CD4-positive, alpha-beta T cell (primary cell): ENCODE measurements around the gene CEP85. TPM values are rescaled to one million over a fixed set of nuclear protein-coding genes. Genes with fewer than 3 reads are reported as not detected.

Experiments
- ATAC-seq: fragments of 200-7000 bp; cut with Tn5 transposase; one replicate; pipeline ENCODE4 v1.10.0; 2022; ENCODE audit warnings: mild to moderate bottlenecking; ENCODE audit not compliant: poor library complexity
- CTCF ChIA-PET: fragments of 350-600 bp; sonication (Branson Sonifier 250); formaldehyde crosslinking; loops from one replicate; lab custom pipeline; 2021; ENCODE audit warnings: antibody characterized with exemption, inconsistent platforms; lab: Charles Lee
- POLR2A ChIA-PET: fragments of 350-600 bp; sonication (Branson Sonifier 250); formaldehyde crosslinking; loops from one replicate; lab custom pipeline; 2021; ENCODE audit warnings: antibody characterized with exemption, inconsistent platforms; lab: Charles Lee
- DNase-seq, 14 experiments: peaks; one replicate each; pipeline ENCODE4 v3.0.0-alpha.2; 2013 to 2020; ENCODE audit warnings: mixed read lengths in 2 of 14
- H3K27ac ChIP-seq, 2 donors: one replicate each; pipeline versions ENCODE4 v1.5.1 to v1.7.0; 2013; ENCODE audit warnings: low read length in 2 of 2, low read depth in 1 of 2, mild to moderate bottlenecking in 1 of 2
- H3K27me3 ChIP-seq, 2 experiments: 1 replicate in 1 of 2; 2 replicates in 1 of 2; pipeline versions ENCODE4 v1.6.1 to v1.7.0; 2013; ENCODE audit warnings: low read length in 2 of 2, control low read depth in 1 of 2, mild to moderate bottlenecking in 1 of 2, moderate library complexity in 1 of 2; ENCODE audit not compliant: insufficient read depth in 2 of 2, control insufficient read depth in 1 of 2
- H3K36me3 ChIP-seq: one replicate; pipeline ENCODE4 v1.6.1; 2013; ENCODE audit warnings: low read length, control low read depth; ENCODE audit not compliant: insufficient read depth
- H3K4me1 ChIP-seq: one replicate; pipeline ENCODE4 v1.6.1; 2013; ENCODE audit warnings: low read length, control low read depth; ENCODE audit not compliant: insufficient read depth
- H3K4me3 ChIP-seq: one replicate; pipeline ENCODE4 v1.5.1; 2013; ENCODE audit warnings: mild to moderate bottlenecking, low read length, moderate library complexity
- H3K9me3 ChIP-seq, 2 experiments: 1 replicate in 1 of 2; 2 replicates in 1 of 2; pipeline versions ENCODE4 v1.6.1 to v1.7.0; 2013; ENCODE audit warnings: low read length in 2 of 2, mild to moderate bottlenecking in 2 of 2, control low read depth in 1 of 2, moderate library complexity in 1 of 2; ENCODE audit not compliant: control insufficient read depth in 1 of 2, insufficient read depth in 1 of 2
- H3K27ac Mint-ChIP-seq: one replicate; pipeline ENCODE4 v1.8.0; 2020; ENCODE audit warnings: mixed read lengths
- H3K27me3 Mint-ChIP-seq: one replicate; pipeline ENCODE4 v1.8.0; 2021; ENCODE audit warnings: mixed read lengths
- H3K36me3 Mint-ChIP-seq: one replicate; pipeline ENCODE4 v1.8.0; 2021; ENCODE audit warnings: low read depth, mixed read lengths
- H3K4me1 Mint-ChIP-seq: one replicate; pipeline ENCODE4 v1.8.0; 2021; ENCODE audit warnings: low read depth, mixed read lengths
- H3K4me3 Mint-ChIP-seq: one replicate; pipeline ENCODE4 v1.8.0; 2020; ENCODE audit warnings: mild to moderate bottlenecking, mixed read lengths
- H3K9me3 Mint-ChIP-seq: one replicate; pipeline ENCODE4 v1.8.0; 2020; ENCODE audit warnings: mixed read lengths
- CTCF ChIP-seq: fragments of 200-600 bp; IDR thresholded peaks from one replicate; pipeline ENCODE4 v1.8.0; 2022; ENCODE audit warnings: antibody characterized with exemption, mild to moderate bottlenecking
- intact Hi-C, 2 experiments: fragments of 100-400 bp; cut with DNase I in 1 of 2; cut with micrococcal nuclease in 1 of 2; formaldehyde crosslinking; loops; one replicate each; pipeline versions ENCODE4 v1.15.1 to v1.9.0; 2023 to 2025; cut with DNase I, micrococcal nuclease
- polyA plus RNA-seq, 2 donors: library from polyadenylated mRNA; unstranded; fragments of 120-200 nt; gene quantifications; one replicate each; pipeline ENCODE4 v1.2.1, GENCODE V29; 2013
- total RNA-seq, 174 experiments: library from RNA in 2 of 174; stranded (reverse) in 2 of 174; gene quantifications; one replicate each; pipeline ENCODE4 v1.2.3 and lab custom pipeline; 2021 to 2026

CEP85 gene
- 1 to 10 TPM; 7.6 to 8.4 TPM for total RNA-seq
- polyA plus RNA-seq (2013, experiment 1 of 2): 14.5 TPM
- 15.8 TPM for polyA plus RNA-seq (2013, experiment 2 of 2)
- 20.9 to 89.8 (median 45.4) reads per million in 172 experiments for total RNA-seq (lab: John Stamatoyannopoulos, UW)

GRCh38 chr1:26233903-26234643, at the start of gene CEP85:
Gene CEP85 (plus strand): TSS chr1:26234200. CDS start chr1:26239784, 5,584 bp downstream.
- Mint-ChIP-seq H3K9me3 (no peaks in the 10 kb centered on the region), H3K27me3 (no peaks in the 10 kb centered on the region), H3K4me1 (peaks cover 39% of the 10 kb centered on the region), H3K36me3 (peaks cover 9% of the 10 kb centered on the region), H3K27ac (peak within 1 kb of the TSS; percentile 95), H3K4me3 (peak within 1 kb of the TSS; percentile 98)
- peaks cover 21% of the 10 kb centered on the region for H3K4me1 ChIP-seq
- ChIA-PET CTCF (interaction anchor here (0.6 to 3.7 kb wide), 51 partner anchors 9 to 414 kb away, joined by 3 to 50 read pairs (median 5); partner anchors contain the start of genes C1orf232, CATSPER4, CD52 and DHDDS), POLR2A (interaction anchor here (0.6 to 2.4 kb wide), 37 partner anchors 12 to 1002 kb away, joined by 3 to 36 read pairs (median 4); partner anchors contain the start of genes CD52, CNKSR1, DHDDS and HMGN2)
- H3K27ac ChIP-seq: peak within 1 kb of the TSS; percentile 83 to 88
- TF ChIP-seq CTCF: peak; percentile 85
- peak; percentile 97 to 100 (median 99) for DNase-seq
- ATAC-seq: peak; percentile 89
- H3K9me3 ChIP-seq: no peaks in the 10 kb centered on the region
- H3K27me3 ChIP-seq: no peaks in the 10 kb centered on the region
- H3K4me3 ChIP-seq: peak within 1 kb of the TSS; percentile 77
- intact Hi-C loops: loop anchor here (1.0 to 5.0 kb wide), 3 partner anchors 65 to 127 kb away; partner anchors contain the start of genes ZNF593 (in 2 of the 2) and C1orf232 (in 1 of the 2)
- no peaks in the 10 kb centered on the region for H3K36me3 ChIP-seq

GRCh38 chr1:26184883-26185282, 49.1 kb upstream of the CEP85 start:
- H3K27me3 ChIP-seq: no peaks in the 10 kb centered on the region
- intact Hi-C loops: loop anchor here in 1 of 2 experiments (5.0 kb wide), 1 partner anchor 37 kb away; no protein-coding TSS in a partner anchor
- no peak overlapping the region for H3K27ac ChIP-seq
- Mint-ChIP-seq H3K9me3 (no peaks in the 10 kb centered on the region), H3K4me3 (no peak overlapping the region), H3K4me1 (no peaks in the 10 kb centered on the region), H3K36me3 (no peaks in the 10 kb centered on the region), H3K27ac (no peak overlapping the region), H3K27me3 (no peaks in the 10 kb centered on the region)
- DNase-seq (no peak), ATAC-seq (no peak)
- POLR2A ChIA-PET: no interaction called here
- CTCF ChIA-PET: no interaction called here
- no peaks in the 10 kb centered on the region for H3K36me3 ChIP-seq
- no peak overlapping the region for H3K4me3 ChIP-seq
- H3K4me1 ChIP-seq: no peaks in the 10 kb centered on the region
- H3K9me3 ChIP-seq: no peaks in the 10 kb centered on the region
- TF ChIP-seq CTCF: no peak

GRCh38 chr1:26187882-26188281, 46.1 kb upstream of the CEP85 start:
- ATAC-seq (no peak), DNase-seq (no peak)
- Mint-ChIP-seq H3K36me3 (no peaks in the 10 kb centered on the region), H3K27me3 (no peaks in the 10 kb centered on the region), H3K27ac (no peak overlapping the region), H3K9me3 (no peaks in the 10 kb centered on the region), H3K4me1 (peaks cover 17% of the 10 kb centered on the region), H3K4me3 (no peak overlapping the region)
- Histone ChIP-seq H3K4me1 (peaks cover 11% of the 10 kb centered on the region), H3K4me3 (no peak overlapping the region), H3K36me3 (no peaks in the 10 kb centered on the region), H3K27ac (no peak overlapping the region), H3K27me3 (no peaks in the 10 kb centered on the region), H3K9me3 (no peaks in the 10 kb centered on the region)
- ChIA-PET POLR2A (no interaction called here), CTCF (no interaction called here)
- no peak for TF ChIP-seq CTCF
- intact Hi-C loops: no loop called here
